IPS-15b (cell line): ENCODE data around the gene GIPC3.

ENCODE experiments used
- H3K27me3 ChIP-seq: one replicate; pipeline ENCODE4 v1.6.1; 2013; ENCODE audit warnings: low read length; ENCODE audit not compliant: control insufficient read depth, insufficient read depth
- H3K36me3 ChIP-seq: one replicate; pipeline ENCODE4 v1.6.1; 2013; ENCODE audit warnings: low read length; ENCODE audit not compliant: control insufficient read depth, insufficient read depth
- H3K4me1 ChIP-seq: one replicate; pipeline ENCODE4 v1.6.1; 2013; ENCODE audit warnings: mild to moderate bottlenecking, low read length; ENCODE audit not compliant: control insufficient read depth, insufficient read depth
- H3K4me3 ChIP-seq: one replicate; pipeline ENCODE4 v1.5.1; 2013; ENCODE audit warnings: low read depth, low read length
- H3K9ac ChIP-seq: one replicate; pipeline ENCODE4 v1.6.1; 2013; ENCODE audit warnings: low read depth, mild to moderate bottlenecking, low read length
- H3K9me3 ChIP-seq: one replicate; pipeline ENCODE4 v1.6.1; 2013; ENCODE audit warnings: mild to moderate bottlenecking, low read length; ENCODE audit not compliant: control insufficient read depth, insufficient read depth

GIPC3 gene

DNA sequence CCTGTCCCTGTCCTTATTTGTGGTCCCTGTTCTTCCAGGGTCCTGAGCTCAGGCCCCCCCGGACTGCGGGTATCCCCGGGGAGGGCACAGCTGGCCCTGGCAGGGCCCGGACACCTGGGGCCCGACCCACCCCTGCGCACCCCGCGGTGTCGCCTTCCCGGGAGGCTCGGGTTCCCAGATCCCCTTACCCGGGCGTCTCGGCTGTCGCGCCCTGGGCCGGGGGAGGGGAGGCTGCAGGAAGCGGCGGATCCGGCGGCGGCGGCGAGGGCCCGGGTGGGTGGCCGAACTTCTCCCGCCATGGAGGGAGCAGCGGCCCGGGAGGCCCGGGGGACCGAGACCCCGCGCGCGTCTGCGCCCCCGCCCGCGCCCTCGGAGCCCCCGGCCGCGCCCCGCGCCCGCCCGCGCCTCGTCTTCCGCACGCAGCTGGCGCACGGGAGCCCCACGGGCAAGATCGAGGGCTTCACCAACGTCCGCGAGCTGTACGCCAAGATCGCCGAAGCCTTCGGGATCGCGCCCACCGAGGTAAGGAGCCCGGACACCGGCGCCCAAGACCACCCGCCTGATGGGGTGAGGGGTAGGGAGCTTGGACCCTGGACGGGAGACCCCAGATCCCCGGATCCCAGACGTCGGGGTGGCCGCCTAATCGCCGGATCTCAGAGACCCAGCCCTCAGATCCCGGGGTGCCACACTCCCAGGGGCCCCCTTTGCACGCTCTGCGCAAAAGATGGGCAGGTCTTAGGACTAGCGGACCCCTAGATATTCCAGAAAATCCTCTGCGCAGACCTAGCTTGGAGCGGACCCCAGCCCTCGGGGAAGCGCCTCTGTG lies at the start of gene GIPC3:
Gene GIPC3, plus strand, starts transcription at position 178 of the 826 bp plus-strand sequence. Its CDS starts 120 bp downstream, at position 298.
- peak within 1 kb of the TSS; percentile 55 for H3K4me3 ChIP-seq
- no peaks in the 10 kb centered on the region for H3K36me3 ChIP-seq
- no peaks in the 10 kb centered on the region for H3K9me3 ChIP-seq
- no peaks in the 10 kb centered on the region for H3K4me1 ChIP-seq
- H3K9ac ChIP-seq, result peak within 1 kb of the TSS; percentile 24
- peaks cover 17% of the 10 kb centered on the region for H3K27me3 ChIP-seq

GRCh38 chr19:3535563-3535965 lies 49.7 kb upstream of the GIPC3 start:
- Histone ChIP-seq H3K27me3 (no peaks in the 10 kb centered on the region), H3K4me1 (peaks cover 5% of the 10 kb centered on the region), H3K9ac (no peak overlapping the region), H3K4me3 (no peak overlapping the region), H3K36me3 (peaks cover 41% of the 10 kb centered on the region), H3K9me3 (no peaks in the 10 kb centered on the region)

GRCh38 chr19:3535981-3536380 lies 49.3 kb upstream of the GIPC3 start:
- Histone ChIP-seq H3K4me3 (no peak overlapping the region), H3K9ac (no peak overlapping the region), H3K4me1 (peaks cover 5% of the 10 kb centered on the region), H3K9me3 (no peaks in the 10 kb centered on the region), H3K27me3 (no peaks in the 10 kb centered on the region), H3K36me3 (peaks cover 37% of the 10 kb centered on the region)

- no peaks in the 10 kb centered on the region for H3K27me3 ChIP-seq
- no peaks in the 10 kb centered on the region for H3K9me3 ChIP-seq
- no peak overlapping the region for H3K9ac ChIP-seq
- H3K4me3 ChIP-seq, result no peak overlapping the region
- peaks cover 36% of the 10 kb centered on the region for H3K36me3 ChIP-seq
- H3K4me1 ChIP-seq, result peaks cover 5% of the 10 kb centered on the region
These were observed 48.7 kb upstream of the GIPC3 start for GRCh38 chr19:3536429-3537100.

- Histone ChIP-seq H3K36me3 (peaks cover 31% of the 10 kb centered on the region), H3K27me3 (no peaks in the 10 kb centered on the region), H3K4me1 (peaks cover 5% of the 10 kb centered on the region)
These were observed 48.2 kb upstream of the GIPC3 start for GRCh38 chr19:3537101-3537437.

DNA sequence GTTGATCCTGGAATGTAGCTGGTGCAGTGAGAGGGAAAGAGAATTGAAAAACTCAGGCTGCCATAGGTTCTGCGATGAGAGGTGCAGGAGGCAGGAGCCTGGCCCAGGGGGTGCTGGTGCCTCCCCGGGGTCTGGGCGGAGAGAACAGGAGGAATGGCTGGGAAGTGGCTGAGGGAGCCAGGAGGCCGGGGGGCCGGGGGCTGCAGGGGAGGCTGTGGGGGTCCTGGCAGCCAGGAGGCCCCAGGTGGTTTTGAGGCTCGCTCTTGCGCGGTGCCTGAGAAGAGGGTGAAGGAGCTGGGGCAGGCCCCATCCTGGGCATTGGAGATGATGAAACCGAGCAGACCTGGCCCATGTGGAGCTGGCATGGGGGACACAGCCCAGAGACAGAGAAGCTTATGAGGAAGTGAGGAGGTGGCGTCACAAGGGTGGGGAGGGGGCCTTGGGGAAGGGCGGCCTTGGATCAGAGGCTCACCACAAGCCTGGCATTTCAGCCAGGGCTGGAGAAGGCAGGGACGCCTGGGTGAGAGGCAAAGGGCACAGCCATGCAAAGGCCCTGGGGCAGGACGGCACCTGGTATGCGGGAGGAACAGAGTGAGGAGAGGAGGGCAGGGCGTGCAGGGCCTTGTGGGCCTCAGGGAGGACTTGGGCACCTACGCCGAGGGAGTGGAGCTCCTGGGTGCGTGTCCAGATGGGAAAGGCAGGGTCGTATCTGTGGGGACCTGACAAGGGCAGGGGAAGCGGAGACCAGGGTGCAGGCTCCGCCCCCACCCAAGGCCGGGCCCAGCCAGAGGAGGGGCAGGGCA lies 47.6 kb upstream of the GIPC3 start:
- peaks cover 25% of the 10 kb centered on the region for H3K36me3 ChIP-seq
- H3K27me3 ChIP-seq, result no peaks in the 10 kb centered on the region
- no peak overlapping the region for H3K4me3 ChIP-seq
- no peak overlapping the region for H3K9ac ChIP-seq
- H3K9me3 ChIP-seq, result no peaks in the 10 kb centered on the region
- peaks cover 5% of the 10 kb centered on the region for H3K4me1 ChIP-seq

More at GRCh38 chr19:3537101-3537437, 48.2 kb upstream of the GIPC3 start:
- H3K9me3 ChIP-seq, result no peaks in the 10 kb centered on the region
- no peak overlapping the region for H3K9ac ChIP-seq
- no peak overlapping the region for H3K4me3 ChIP-seq

- Histone ChIP-seq H3K36me3 (peaks cover 25% of the 10 kb centered on the region), H3K4me3 (no peak overlapping the region)
These were observed 46.9 kb upstream of the GIPC3 start for GRCh38 chr19:3538258-3538929.

DNA sequence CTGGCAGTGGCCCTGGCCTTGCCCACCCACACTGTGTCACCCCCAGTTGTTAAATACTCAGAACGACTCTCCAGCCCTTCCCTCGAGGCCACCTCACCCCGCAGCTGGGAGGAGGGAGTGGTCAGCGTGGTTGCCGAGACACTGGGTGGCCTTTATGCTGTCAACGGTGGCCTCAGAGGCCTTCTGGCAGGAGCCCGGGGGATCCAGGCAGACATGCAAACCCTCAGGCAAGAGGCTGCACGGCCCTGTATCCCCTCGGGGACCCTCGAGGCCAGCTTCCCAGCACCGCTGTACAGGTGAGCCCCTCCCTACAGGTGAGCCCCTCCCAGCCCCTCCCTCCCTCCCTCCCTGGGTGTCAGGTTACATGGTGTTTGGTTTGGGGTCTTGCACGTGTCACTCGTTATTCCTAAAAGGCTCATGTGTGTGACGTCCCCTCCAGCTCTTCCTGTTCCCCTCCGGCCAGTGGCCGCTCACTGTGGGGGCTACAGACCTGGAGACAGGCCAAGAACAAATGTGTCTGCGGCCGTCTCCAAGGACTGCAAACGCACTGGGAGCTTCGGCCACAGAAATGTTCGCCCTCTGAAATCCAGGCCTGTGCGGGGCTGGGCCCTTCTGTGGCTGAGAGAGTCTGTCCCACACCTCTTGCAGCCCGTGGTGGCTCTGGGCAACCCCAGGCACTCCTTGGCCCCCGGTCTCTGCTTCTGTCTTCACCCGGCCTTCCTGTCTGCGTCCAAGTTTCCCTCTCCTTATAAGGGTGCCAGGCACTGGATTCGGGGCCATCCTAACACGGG lies 46.1 kb upstream of the GIPC3 start, which contains the start of gene TEKTIP1:
Gene TEKTIP1, plus strand, starts transcription at position 210 of the 791 bp plus-strand sequence. Its CDS starts 4 bp downstream, at position 214.
- H3K27me3 ChIP-seq, result no peaks in the 10 kb centered on the region
- no peak within 1 kb of the TSS for H3K9ac ChIP-seq
- H3K4me3 ChIP-seq, result no peak within 1 kb of the TSS
- H3K9me3 ChIP-seq, result no peaks in the 10 kb centered on the region
- peaks cover 5% of the 10 kb centered on the region for H3K4me1 ChIP-seq
- H3K36me3 ChIP-seq, result peaks cover 22% of the 10 kb centered on the region

More at GRCh38 chr19:3538258-3538929, 46.9 kb upstream of the GIPC3 start:
- H3K27me3 ChIP-seq, result no peaks in the 10 kb centered on the region
- H3K9ac ChIP-seq, result no peak overlapping the region
- H3K9me3 ChIP-seq, result no peaks in the 10 kb centered on the region
- H3K4me1 ChIP-seq, result peaks cover 5% of the 10 kb centered on the region

- Histone ChIP-seq H3K27me3 (no peaks in the 10 kb centered on the region), H3K9me3 (no peaks in the 10 kb centered on the region), H3K9ac (no peak overlapping the region), H3K4me1 (peaks cover 5% of the 10 kb centered on the region), H3K36me3 (peaks cover 17% of the 10 kb centered on the region), H3K4me3 (no peak overlapping the region)
These were observed 45.5 kb upstream of the GIPC3 start for GRCh38 chr19:3539756-3540118.

- Histone ChIP-seq H3K4me3 (no peak overlapping the region), H3K36me3 (peaks cover 22% of the 10 kb centered on the region), H3K9me3 (no peaks in the 10 kb centered on the region), H3K9ac (no peak overlapping the region), H3K4me1 (peaks cover 5% of the 10 kb centered on the region), H3K27me3 (no peaks in the 10 kb centered on the region)
These were observed 41.9 kb upstream of the GIPC3 start for GRCh38 chr19:3543150-3544057.
